Astrocyte (in vitro differentiated cells and primary cell): ENCODE results near the gene SCAF8. TPM values are rescaled to one million over a fixed set of nuclear protein-coding genes. Genes with fewer than 3 reads are reported as not detected.

ENCODE experiments used
- DNase-seq: peaks from one replicate; pipeline ENCODE4 v3.0.0-alpha.2; 2010; ENCODE audit warnings: low read depth
- FAIRE-seq: peaks from 2 replicates; lab custom pipeline; 2011; peaks lifted over from hg19 to GRCh38; lab: Jason Lieb, UNC
- H2AFZ ChIP-seq: 2 replicates; pipeline ENCODE4 v1.6.0; 2012; ENCODE audit warnings: low read depth, low read length, inconsistent platforms
- H3K27ac ChIP-seq: 2 replicates; pipeline ENCODE4 v1.5.1; 2011; ENCODE audit warnings: low read depth, low read length, inconsistent platforms
- H3K27me3 ChIP-seq: 2 replicates; pipeline ENCODE4 v1.6.0; 2011; ENCODE audit warnings: low read length, inconsistent platforms; ENCODE audit not compliant: insufficient read depth
- H3K36me3 ChIP-seq: 2 replicates; pipeline ENCODE4 v1.5.1; 2011; ENCODE audit warnings: low read length, inconsistent platforms; ENCODE audit not compliant: insufficient read depth
- H3K4me1 ChIP-seq: 2 replicates; pipeline ENCODE4 v1.5.1; 2011; ENCODE audit warnings: low read length, inconsistent platforms; ENCODE audit not compliant: insufficient read depth
- H3K4me2 ChIP-seq: 2 replicates; pipeline ENCODE4 v1.6.0; 2012; ENCODE audit warnings: low read length, inconsistent platforms
- H3K4me3 ChIP-seq: 2 replicates; pipeline ENCODE4 v1.5.1; 2011; ENCODE audit warnings: low read depth, mild to moderate bottlenecking, low read length, inconsistent platforms; ENCODE audit not compliant: insufficient read depth
- H3K79me2 ChIP-seq: 2 replicates; pipeline ENCODE4 v1.6.0; 2012; ENCODE audit warnings: mild to moderate bottlenecking, low read length, inconsistent platforms; ENCODE audit not compliant: insufficient read depth
- H3K9ac ChIP-seq: 2 replicates; pipeline ENCODE4 v1.6.0; 2012; ENCODE audit warnings: mild to moderate bottlenecking, low read length, inconsistent platforms
- H3K9me3 ChIP-seq: 2 replicates; pipeline ENCODE4 v1.5.1; 2012; ENCODE audit warnings: low read depth, mild to moderate bottlenecking, low read length, inconsistent platforms; ENCODE audit not compliant: insufficient read depth
- H4K20me1 ChIP-seq: 2 replicates; pipeline ENCODE4 v1.6.0; 2012; ENCODE audit warnings: low read length, inconsistent platforms; ENCODE audit not compliant: insufficient read depth
- H3K27ac Mint-ChIP-seq: one replicate; pipeline ENCODE4 v1.8.0; 2021; ENCODE audit warnings: mild to moderate bottlenecking, mixed read lengths; ENCODE audit not compliant: unreplicated experiment
- H3K27me3 Mint-ChIP-seq: one replicate; pipeline ENCODE4 v1.8.0; 2021; ENCODE audit warnings: low read depth, mixed read lengths; ENCODE audit not compliant: unreplicated experiment
- H3K36me3 Mint-ChIP-seq: one replicate; pipeline ENCODE4 v1.8.0; 2021; ENCODE audit warnings: low read depth, mixed read lengths; ENCODE audit not compliant: unreplicated experiment
- H3K4me1 Mint-ChIP-seq: one replicate; pipeline ENCODE4 v1.8.0; 2021; ENCODE audit warnings: low read depth, mixed read lengths; ENCODE audit not compliant: unreplicated experiment
- H3K4me3 Mint-ChIP-seq: one replicate; pipeline ENCODE4 v1.8.0; 2021; ENCODE audit warnings: mild to moderate bottlenecking, moderate library complexity, mixed read lengths; ENCODE audit not compliant: unreplicated experiment
- H3K9me3 Mint-ChIP-seq: one replicate; pipeline ENCODE4 v1.8.0; 2021; ENCODE audit warnings: mild to moderate bottlenecking, mixed read lengths; ENCODE audit not compliant: unreplicated experiment
- EZH2 ChIP-seq: IDR thresholded peaks from 2 replicates; pipeline ENCODE4 v1.6.1; 2012; ENCODE audit warnings: mild to moderate bottlenecking, low read length, inconsistent platforms; ENCODE audit not compliant: insufficient read depth
- total RNA-seq: library from RNA; stranded (reverse); gene quantifications from 2 replicates; pipeline ENCODE4 v1.2.1, GENCODE V29; 2021
- TF ChIP-seq, protein P1 (sequence below): IDR thresholded peaks from 2 replicates; pipeline ENCODE4 v1.5.1; 2011; ENCODE audit warnings: low read depth, mild to moderate bottlenecking, inconsistent platforms, low read length, moderate library complexity; ENCODE audit not compliant: insufficient read depth

Gene SCAF8
- total RNA-seq, 1 donor from 2014 or later: 36.0 TPM

DNA sequence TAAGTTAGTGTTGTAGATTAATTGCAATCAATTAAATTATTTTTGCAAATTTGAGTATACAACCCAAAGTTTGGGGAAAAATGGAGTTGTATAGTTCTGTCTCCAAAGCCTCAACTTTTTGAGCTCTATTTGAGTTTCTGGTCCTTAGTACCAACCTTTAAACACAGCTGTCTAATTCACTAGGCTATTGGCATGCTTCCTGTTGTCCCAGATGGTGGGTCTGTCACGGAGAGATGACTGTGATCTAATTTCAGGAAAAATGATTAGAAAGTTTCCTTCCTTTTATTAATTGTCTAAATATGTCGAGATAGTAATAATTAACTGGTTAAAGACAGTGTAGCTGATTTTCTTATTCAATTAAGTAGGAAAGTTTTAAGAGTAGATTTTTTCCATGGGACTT lies 109.6 kb downstream of the SCAF8 start:
- H3K4me2 ChIP-seq: no peak overlapping the region

DNA sequence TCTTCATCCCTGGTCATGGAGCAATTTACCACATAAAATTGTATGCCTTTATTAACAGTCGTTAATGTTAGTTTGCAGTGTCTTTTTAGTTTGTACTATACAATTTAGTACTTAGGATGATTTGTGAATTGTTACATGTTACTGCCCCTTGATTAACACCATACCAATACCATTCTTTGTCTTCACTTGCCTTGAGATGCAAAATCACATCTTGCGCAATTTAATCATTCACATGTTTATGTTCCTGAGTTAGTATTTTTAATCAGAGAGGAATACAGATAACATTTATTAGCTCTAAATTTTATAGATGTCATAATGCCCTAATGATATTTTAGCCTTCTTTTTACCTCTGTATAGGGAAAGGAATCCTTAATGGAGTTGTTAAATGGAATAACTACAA lies 114.1 kb downstream of the SCAF8 start:
- H3K4me3 ChIP-seq: no peak overlapping the region
- H3K4me1 ChIP-seq: peaks cover 3% of the 10 kb centered on the region
- Mint-ChIP-seq H3K27me3 (no peaks in the 10 kb centered on the region), H3K36me3 (no peaks in the 10 kb centered on the region), H3K27ac (no peak overlapping the region), H3K4me3 (no peak overlapping the region), H3K4me1 (peaks cover 25% of the 10 kb centered on the region), H3K9me3 (no peaks in the 10 kb centered on the region)
- DNase-seq: no peak
- peaks cover 89% of the 10 kb centered on the region for H4K20me1 ChIP-seq
- H3K79me2 ChIP-seq: peaks cover 78% of the 10 kb centered on the region
- no peak for FAIRE-seq
- H3K27ac ChIP-seq: no peak overlapping the region
- H2AFZ ChIP-seq: no peak overlapping the region
- H3K9ac ChIP-seq: no peak overlapping the region
- H3K27me3 ChIP-seq: no peaks in the 10 kb centered on the region
- no peaks in the 10 kb centered on the region for H3K9me3 ChIP-seq
- H3K36me3 ChIP-seq: no peaks in the 10 kb centered on the region
- no peak overlapping the region for H3K4me2 ChIP-seq
- TF ChIP-seq, protein P1, sequence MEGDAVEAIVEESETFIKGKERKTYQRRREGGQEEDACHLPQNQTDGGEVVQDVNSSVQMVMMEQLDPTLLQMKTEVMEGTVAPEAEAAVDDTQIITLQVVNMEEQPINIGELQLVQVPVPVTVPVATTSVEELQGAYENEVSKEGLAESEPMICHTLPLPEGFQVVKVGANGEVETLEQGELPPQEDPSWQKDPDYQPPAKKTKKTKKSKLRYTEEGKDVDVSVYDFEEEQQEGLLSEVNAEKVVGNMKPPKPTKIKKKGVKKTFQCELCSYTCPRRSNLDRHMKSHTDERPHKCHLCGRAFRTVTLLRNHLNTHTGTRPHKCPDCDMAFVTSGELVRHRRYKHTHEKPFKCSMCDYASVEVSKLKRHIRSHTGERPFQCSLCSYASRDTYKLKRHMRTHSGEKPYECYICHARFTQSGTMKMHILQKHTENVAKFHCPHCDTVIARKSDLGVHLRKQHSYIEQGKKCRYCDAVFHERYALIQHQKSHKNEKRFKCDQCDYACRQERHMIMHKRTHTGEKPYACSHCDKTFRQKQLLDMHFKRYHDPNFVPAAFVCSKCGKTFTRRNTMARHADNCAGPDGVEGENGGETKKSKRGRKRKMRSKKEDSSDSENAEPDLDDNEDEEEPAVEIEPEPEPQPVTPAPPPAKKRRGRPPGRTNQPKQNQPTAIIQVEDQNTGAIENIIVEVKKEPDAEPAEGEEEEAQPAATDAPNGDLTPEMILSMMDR: no peak
- no peak for TF ChIP-seq EZH2

More for the DNA sequence above, 109.6 kb downstream of the SCAF8 start:
- no peaks in the 10 kb centered on the region for H3K27me3 ChIP-seq
- FAIRE-seq: no peak
- H3K36me3 ChIP-seq: no peaks in the 10 kb centered on the region
- Mint-ChIP-seq H3K9me3 (no peaks in the 10 kb centered on the region), H3K4me1 (peaks cover 7% of the 10 kb centered on the region), H3K27me3 (no peaks in the 10 kb centered on the region), H3K36me3 (peaks cover 3% of the 10 kb centered on the region), H3K27ac (no peak overlapping the region), H3K4me3 (no peak overlapping the region)
- H3K9me3 ChIP-seq: no peaks in the 10 kb centered on the region
- H3K79me2 ChIP-seq: peaks cover 86% of the 10 kb centered on the region
- no peak overlapping the region for H2AFZ ChIP-seq
- H3K27ac ChIP-seq: no peak overlapping the region
- DNase-seq: no peak
- H3K9ac ChIP-seq: no peak overlapping the region
- TF ChIP-seq, protein P1: no peak
- no peak for TF ChIP-seq EZH2
- H4K20me1 ChIP-seq: peaks cover 81% of the 10 kb centered on the region
- H3K4me3 ChIP-seq: no peak overlapping the region
- H3K4me1 ChIP-seq: peaks cover 3% of the 10 kb centered on the region

- H3K4me3 ChIP-seq: no peak overlapping the region
- no peaks in the 10 kb centered on the region for H3K36me3 ChIP-seq
- H3K79me2 ChIP-seq: peaks cover 77% of the 10 kb centered on the region
- H3K9ac ChIP-seq: no peak overlapping the region
- Mint-ChIP-seq H3K27ac (no peak overlapping the region), H3K4me3 (peak overlapping the region; percentile 14), H3K36me3 (peaks cover 3% of the 10 kb centered on the region), H3K27me3 (no peaks in the 10 kb centered on the region), H3K4me1 (peaks cover 23% of the 10 kb centered on the region), H3K9me3 (no peaks in the 10 kb centered on the region)
- H3K27ac ChIP-seq: no peak overlapping the region
- no peak overlapping the region for H2AFZ ChIP-seq
- peak; percentile 4 for DNase-seq
- H3K4me2 ChIP-seq: no peak overlapping the region
- no peak for FAIRE-seq
- H3K4me1 ChIP-seq: peaks cover 3% of the 10 kb centered on the region
- TF ChIP-seq EZH2: no peak
- TF ChIP-seq, protein P1: no peak
- no peaks in the 10 kb centered on the region for H3K9me3 ChIP-seq
- peaks cover 88% of the 10 kb centered on the region for H4K20me1 ChIP-seq
- H3K27me3 ChIP-seq: no peaks in the 10 kb centered on the region
Observed at GRCh38 chr6:154848580-154848979, 115.4 kb downstream of the SCAF8 start.
